ENCODE results near the gene KCNJ8.

The KCNJ8 gene

GRCh38 chr12:21718944-21719650 is 55.4 kb downstream of the KCNJ8 start:
- TF ChIP-seq CTCF (IDR thresholded peaks at IDR 0.05; ENCODE audit: control insufficient read depth, insufficient read depth, low read depth, low read length, missing control alignments): no peak
- DNase-seq (ENCODE audit: low read depth): no peak
- H3K4me3 ChIP-seq (ENCODE audit: control insufficient read depth, low read depth, low read length): no peak overlapping the region

DNA sequence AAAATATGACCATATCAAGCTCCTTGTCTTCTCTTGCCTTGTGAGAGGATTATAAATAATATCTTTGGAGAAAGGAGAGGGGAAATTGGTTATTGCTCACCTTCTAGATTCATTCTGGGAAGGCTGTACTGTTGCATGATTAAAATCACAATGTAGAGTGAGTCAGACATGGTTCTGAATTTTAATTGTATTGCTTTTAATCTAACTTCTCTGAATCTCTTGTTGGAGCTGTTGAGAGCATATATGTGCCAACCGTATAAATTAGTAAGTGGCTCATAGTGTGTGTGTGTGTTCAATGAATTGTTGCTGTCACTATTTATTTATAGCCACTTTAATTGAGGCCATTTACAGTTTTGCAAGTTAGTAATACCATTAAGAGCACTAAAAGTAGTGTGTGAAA is 56.1 kb downstream of the KCNJ8 start:
- TF ChIP-seq CTCF (IDR thresholded peaks at IDR 0.05; ENCODE audit: control insufficient read depth, insufficient read depth, low read depth, low read length, missing control alignments): no peak
- no peak overlapping the region for H3K4me3 ChIP-seq (ENCODE audit: control insufficient read depth, low read depth, low read length)
- no peak for DNase-seq (ENCODE audit: low read depth)

- no peak overlapping the region for H3K4me3 ChIP-seq (ENCODE audit: control insufficient read depth, low read depth, low read length)
- DNase-seq (ENCODE audit: low read depth): no peak
- TF ChIP-seq CTCF (IDR thresholded peaks at IDR 0.05; ENCODE audit: control insufficient read depth, insufficient read depth, low read depth, low read length, missing control alignments): no peak
These were observed 56.7 kb downstream of the KCNJ8 start for GRCh38 chr12:21717767-21718166.

GRCh38 chr12:21715386-21715785 is 59.1 kb downstream of the KCNJ8 start:
- DNase-seq (ENCODE audit: low read depth): no peak
- no peak for TF ChIP-seq CTCF (IDR thresholded peaks at IDR 0.05; ENCODE audit: control insufficient read depth, insufficient read depth, low read depth, low read length, missing control alignments)
- no peak overlapping the region for H3K4me3 ChIP-seq (ENCODE audit: control insufficient read depth, low read depth, low read length)

Measured in AG09309 (cell line).